Pancreas (tissue), 10 donors: ENCODE data around the gene MRPL36. TPM values are rescaled to one million over a fixed set of nuclear protein-coding genes. Genes with fewer than 3 reads are reported as not detected.

Source experiments
- ATAC-seq, 4 donors: fragments of 200-7000 bp; cut with Tn5 transposase; one replicate each; pipeline versions ENCODE4 v1.8.0 to v1.9.1; 2020; ENCODE audit warnings: mild to moderate bottlenecking in 4 of 4, moderate library complexity in 4 of 4
- DNase-seq, 6 donors: peaks; one replicate each; pipeline ENCODE4 v3.0.0-alpha.2; 2020
- FAIRE-seq: peaks from 2 replicates; lab custom pipeline; 2012; peaks lifted over from hg19 to GRCh38; lab: Jason Lieb, UNC
- H3K27ac ChIP-seq, 4 donors: fragments of 200-600 bp; sonication (generic); 1 replicate in 3 of 4; 2 replicates in 1 of 4; pipeline versions ENCODE4 v1.5.0 to v1.8.0; 2020
- H3K27me3 ChIP-seq, 4 donors: fragments of 200-600 bp; one replicate each; pipeline ENCODE4 v1.8.0; 2021
- H3K36me3 ChIP-seq, 3 donors: fragments of 200-600 bp; sonication (generic) in 1 of 3; one replicate each; pipeline versions ENCODE4 v1.5.0 to v1.8.0; 2020 to 2021
- H3K4me1 ChIP-seq, 3 donors: fragments of 200-600 bp; one replicate each; pipeline ENCODE4 v1.8.0; 2021
- H3K4me3 ChIP-seq, 4 donors: fragments of 200-600 bp; sonication (generic) in 2 of 4; one replicate each; pipeline versions ENCODE4 v1.5.0 to v1.8.0; 2020 to 2021
- H3K9me3 ChIP-seq, 4 donors: fragments of 200-600 bp; one replicate each; pipeline ENCODE4 v1.8.0; 2021
- CTCF ChIP-seq, 4 donors: fragments of 200-600 bp; sonication (generic) in 3 of 4; IDR thresholded peaks; one replicate each; pipeline versions ENCODE4 v1.5.0 to v1.8.0; 2021; ENCODE audit warnings: antibody characterized with exemption in 4 of 4
- WGBS, 2 donors: extraction: QIAGEN DNeasy Blood & Tissue Kit; methylation state at CpG; one replicate each; pipeline ENCODE4 v1.1.7; 2013; 5-methylcytosine and 5-hydroxymethylcytosine counted together
- intact Hi-C, 3 donors: fragments of 100-400 bp; cut with DNase I; formaldehyde crosslinking; loops; one replicate each; pipeline versions ENCODE4 v1.11.1 to v1.14.2; 2022
- polyA plus RNA-seq, 2 donors: library from polyadenylated mRNA; stranded (reverse); fragments of 200-250 nt; gene quantifications; one replicate each; pipeline ENCODE4 v1.2.3, GENCODE V29; 2013
- total RNA-seq, 6 donors: library from RNA; stranded (reverse); fragmentation: NEBNext Ultra II Directional in 4 of 6; extraction: Animal tissue kit (Norgen Biotek cat#: 25700) in 4 of 6; gene quantifications; one replicate each; pipeline versions ENCODE4 v1.2.1 to v1.2.4, GENCODE V29; 2021 to 2023
- donor health status: healthy with polysubstance abuse.
- donor health status: DM: no; HTN: no; CAD: no; lungs with moderate emphysema.
- donor health status: DM: no; HTN: no; CAD: no.
- donor health status: control.
- donor health status: control.
- donor health status: Bipolar disorder and iron deficiency.
- donor health status: DM: yes; HTN: yes; CAD: no.
- donor health status: DM: no; HTN: no; CAD: no.
- donor health status: DM: no; HTN: no; CAD: no.
- donor health status: DM: yes; HTN: yes; CAD: no.

The MRPL36 gene
- total and polyA plus RNA-seq, 8 donors = 13.1 to 48.0 (median 16.1) TPM

DNA sequence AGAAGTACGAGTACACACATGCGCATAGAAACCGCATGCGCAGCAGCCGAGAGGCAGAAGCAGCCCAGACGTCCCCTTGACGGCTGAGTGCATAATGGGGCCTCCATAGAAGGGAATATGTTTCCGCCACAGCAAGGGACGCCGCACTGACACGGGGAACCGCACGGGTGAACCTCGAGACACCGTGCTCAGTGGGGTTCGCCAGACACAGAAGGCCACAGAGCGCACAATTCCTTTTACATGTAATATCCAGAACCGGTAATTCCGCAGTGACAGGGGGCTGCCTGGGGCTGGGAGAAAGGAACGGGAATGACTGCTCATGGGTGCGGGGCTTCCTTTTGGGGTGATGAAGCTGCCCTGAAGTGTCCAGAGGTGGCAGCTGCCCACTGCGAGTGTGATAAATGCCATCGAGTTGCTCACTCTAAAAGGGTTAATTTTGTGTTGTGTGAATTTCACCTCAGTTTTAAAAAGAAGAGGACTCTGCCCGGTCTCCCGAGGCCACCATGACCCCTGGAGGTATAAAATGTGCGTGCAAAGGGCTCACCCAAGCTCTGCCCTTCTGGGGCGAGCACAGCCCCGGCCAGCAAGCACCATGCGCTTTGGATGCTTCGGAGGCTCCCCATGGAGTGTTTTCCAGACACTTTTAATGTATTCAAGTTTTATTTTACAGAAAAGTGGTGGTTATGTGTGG lies 29.7 kb downstream of the MRPL36 start:
- Histone ChIP-seq H3K36me3 (no peaks in the 10 kb centered on the region), H3K27ac (no peak overlapping the region), H3K4me3 (no peak overlapping the region), H3K4me1 (no peaks in the 10 kb centered on the region), H3K9me3 (no peaks in the 10 kb centered on the region), H3K27me3 (no peaks in the 10 kb centered on the region)
- FAIRE-seq = no peak
- DNase-seq = peak in 1 of 6 donors; percentile 41
- TF ChIP-seq CTCF (IDR thresholded peaks at IDR 0.05) = no peak
- no peak for ATAC-seq
- 73 to 81% methylated on average over 30 of the region's 30 CpGs for WGBS, 2 donors
- intact Hi-C loops = no loop called here

DNA sequence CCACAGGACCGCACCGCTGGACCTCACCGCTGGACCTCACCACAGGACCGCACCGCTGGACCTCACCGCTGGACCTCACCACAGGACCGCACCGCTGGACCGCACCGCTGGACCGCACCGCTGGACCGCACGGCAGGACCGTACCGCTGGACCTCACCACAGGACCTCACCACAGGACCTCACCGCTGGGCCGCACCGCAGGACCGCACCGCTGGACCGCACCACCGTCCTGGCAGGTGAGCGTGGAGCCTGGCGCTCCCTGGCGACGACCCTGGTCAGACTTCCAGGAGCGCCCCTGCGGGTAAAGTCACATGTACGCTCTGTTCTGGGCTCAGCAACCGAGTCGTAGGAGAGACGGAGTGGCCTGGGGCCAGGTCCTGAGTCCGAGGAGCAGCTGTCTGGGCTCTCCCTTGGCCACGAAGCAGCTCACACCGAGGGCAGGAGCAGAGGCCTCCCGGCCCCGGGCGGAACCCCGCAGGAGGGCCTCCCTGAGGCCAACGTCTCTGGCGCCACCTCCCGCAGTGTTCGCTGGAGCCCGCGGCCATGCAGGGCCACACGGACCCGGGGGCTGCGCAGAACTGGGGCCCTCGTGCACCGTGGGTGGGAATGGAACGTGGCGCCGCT lies 30.5 kb downstream of the MRPL36 start:
- no peak overlapping the region for H3K4me3 ChIP-seq
- WGBS, 2 donors = 87 to 93% methylated on average over 54 of the region's 54 CpGs
- intact Hi-C loops = no loop called here
- no peak for TF ChIP-seq CTCF (IDR thresholded peaks at IDR 0.05)
- FAIRE-seq (no peak), ATAC-seq (no peak), DNase-seq (peak in 2 of 6 donors; percentile 48 to 49)
- no peaks in the 10 kb centered on the region for H3K9me3 ChIP-seq
- H3K27ac ChIP-seq = no peak overlapping the region
- no peaks in the 10 kb centered on the region for H3K4me1 ChIP-seq
- no peaks in the 10 kb centered on the region for H3K36me3 ChIP-seq
- no peaks in the 10 kb centered on the region for H3K27me3 ChIP-seq

DNA sequence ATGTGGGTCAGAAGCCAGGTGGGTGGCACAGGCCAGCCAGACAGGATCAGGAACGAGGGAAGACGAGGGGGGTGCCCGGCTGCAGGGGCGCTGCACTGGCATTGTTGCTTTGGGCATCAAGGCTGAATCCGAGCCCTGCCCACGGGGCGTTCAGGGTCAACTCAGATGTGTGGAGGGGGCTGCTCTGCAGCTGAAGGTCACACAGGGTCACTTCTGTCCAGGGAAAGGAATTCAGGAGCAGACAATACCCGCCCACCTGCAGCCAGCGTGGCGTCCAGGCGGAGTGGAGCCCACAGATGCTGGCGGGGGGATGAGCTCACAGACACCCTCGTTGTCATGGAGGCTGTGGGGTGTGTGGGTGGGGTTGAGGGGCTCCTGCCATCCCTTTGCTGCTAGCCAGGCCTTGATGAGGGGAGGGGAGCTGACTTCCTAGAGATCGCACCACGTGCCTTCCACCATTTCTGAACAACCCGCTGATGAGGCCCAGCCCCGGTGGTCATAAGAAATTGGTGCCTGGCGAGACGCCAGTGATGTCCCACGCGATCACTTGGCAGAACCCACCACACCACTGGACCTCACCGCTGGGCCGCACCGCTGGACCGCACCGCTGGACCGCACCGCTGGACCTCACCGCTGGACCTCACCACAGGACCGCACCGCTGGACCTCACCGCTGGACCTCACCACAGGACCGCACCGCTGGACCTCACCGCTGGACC lies 31.2 kb downstream of the MRPL36 start:
- intact Hi-C loops = no loop called here
- no peaks in the 10 kb centered on the region for H3K9me3 ChIP-seq
- DNase-seq = peak in 2 of 6 donors; percentile 53 to 65
- no peak overlapping the region for H3K4me3 ChIP-seq
- no peak for FAIRE-seq
- H3K27ac ChIP-seq = no peak overlapping the region
- ATAC-seq = no peak
- no peaks in the 10 kb centered on the region for H3K27me3 ChIP-seq
- TF ChIP-seq CTCF (IDR thresholded peaks at IDR 0.05) = no peak
- no peaks in the 10 kb centered on the region for H3K36me3 ChIP-seq
- no peaks in the 10 kb centered on the region for H3K4me1 ChIP-seq
- 77 to 80% methylated on average over 30 to 35 of the region's 35 CpGs for WGBS, 2 donors

- FAIRE-seq (no peak), DNase-seq (peak in 2 of 6 donors; percentile 32 to 56), ATAC-seq (no peak)
- intact Hi-C loops = no loop called here
- no peak for TF ChIP-seq CTCF (IDR thresholded peaks at IDR 0.05)
- no peak overlapping the region for H3K27ac ChIP-seq
- WGBS, 2 donors = 48 to 68% methylated on average over 16 of the region's 16 CpGs
- no peaks in the 10 kb centered on the region for H3K4me1 ChIP-seq
- no peak overlapping the region for H3K4me3 ChIP-seq
- no peaks in the 10 kb centered on the region for H3K36me3 ChIP-seq
- no peaks in the 10 kb centered on the region for H3K9me3 ChIP-seq
- H3K27me3 ChIP-seq = no peaks in the 10 kb centered on the region
Measured at GRCh38 chr5:1767524-1768282, 31.9 kb downstream of the MRPL36 start.
